Renal cortex interstitium (tissue), 11 donors: ENCODE measurements around the gene CC2D2B. TPM values are rescaled to one million over a fixed set of nuclear protein-coding genes. Genes with fewer than 3 reads are reported as not detected.
"Not testable (repeated sequence)": the region's sequence is repeated elsewhere in the genome, so short reads cannot be mapped to it uniquely, and the experiment has no call there.

Experiments used
- DNase-seq, 11 donors: peaks; one replicate each; pipeline ENCODE4 v3.0.0-alpha.2; 2013; ENCODE audit warnings: low read depth in 9 of 11, low spot score in 4 of 11; ENCODE audit errors: extremely low read depth in 1 of 11
- polyA plus RNA-seq, 3 donors: library from polyadenylated mRNA; unstranded; fragments of 120-200 nt; gene quantifications; one replicate each; pipeline ENCODE4 v1.2.1, GENCODE V29; 2013; ENCODE audit not compliant: insufficient read length in 3 of 3

The CC2D2B gene
- polyA plus RNA-seq, 3 donors: 1.0 to 2.4 (median 1.3) TPM

GRCh38 chr10:95998255-95998784 lies 90.5 kb downstream of the CC2D2B start:
- DNase-seq: no peak

- no peak for DNase-seq
Measured at GRCh38 chr10:96013956-96014355, 106.2 kb downstream of the CC2D2B start.

GRCh38 chr10:96014473-96015102 lies 106.8 kb downstream of the CC2D2B start:
- no peak for DNase-seq

- DNase-seq: peak; percentile 47 to 90 (median 80)
Measured at GRCh38 chr10:96017191-96017687, 109.5 kb downstream of the CC2D2B start.

- no peak for DNase-seq
Measured at GRCh38 chr10:96021332-96021731, 113.6 kb downstream of the CC2D2B start.

GRCh38 chr10:96022739-96023138 lies 115.0 kb downstream of the CC2D2B start:
- no peak for DNase-seq

GRCh38 chr10:96023168-96023567 lies 115.4 kb downstream of the CC2D2B start:
- no peak for DNase-seq

GRCh38 chr10:96025566-96025965 lies 117.8 kb downstream of the CC2D2B start:
- DNase-seq: peak in 1 of 11 donors; percentile 3

GRCh38 chr10:96034625-96035024 lies 126.8 kb downstream of the CC2D2B start:
- DNase-seq: no peak

GRCh38 chr10:96038476-96039387 lies 131.0 kb downstream of the CC2D2B start:
- no peak for DNase-seq

GRCh38 chr10:96041146-96041545 lies 133.4 kb downstream of the CC2D2B start:
- DNase-seq: no peak

GRCh38 chr10:96043033-96043892 lies 135.5 kb downstream of the CC2D2B start, which contains the start of gene CCNJ:
Gene CCNJ, plus strand, starts transcription at chr10:96043583. Its CDS starts 811 bp downstream, at chr10:96044394.
- peak; percentile 59 to 88 (median 81) for DNase-seq

- peak in 10 of 11 donors; percentile 20 to 62 (median 40) for DNase-seq
Measured at GRCh38 chr10:96043893-96044715, 136.3 kb downstream of the CC2D2B start.

GRCh38 chr10:96044736-96045135 lies 137.0 kb downstream of the CC2D2B start:
- peak in 3 of 11 donors; percentile 6 to 15 (median 7) for DNase-seq

- no peak for DNase-seq
Measured at GRCh38 chr10:96046546-96046945, 138.8 kb downstream of the CC2D2B start.

- no peak for DNase-seq
Measured at GRCh38 chr10:96047004-96047649, 139.4 kb downstream of the CC2D2B start.

- not testable (repeated sequence) for DNase-seq
Measured at GRCh38 chr10:96047925-96048324, 140.2 kb downstream of the CC2D2B start.
